NCI-H1092 (cell line): ENCODE measurements around the gene BLID.
A peak's percentile ranks its signal among the peaks of the same experiment; 100 is the strongest.

Source experiments
- DNase-seq: peaks from one replicate; lab custom pipeline; 2025; lab: John Stamatoyannopoulos, UW

BLID gene

GRCh38 chr11:122115524-122116379, at the start of gene BLID:
Gene BLID, minus strand, starts transcription at chr11:122116215. Its CDS starts 293 bp downstream, at chr11:122115922.
- no peak for DNase-seq

DNA sequence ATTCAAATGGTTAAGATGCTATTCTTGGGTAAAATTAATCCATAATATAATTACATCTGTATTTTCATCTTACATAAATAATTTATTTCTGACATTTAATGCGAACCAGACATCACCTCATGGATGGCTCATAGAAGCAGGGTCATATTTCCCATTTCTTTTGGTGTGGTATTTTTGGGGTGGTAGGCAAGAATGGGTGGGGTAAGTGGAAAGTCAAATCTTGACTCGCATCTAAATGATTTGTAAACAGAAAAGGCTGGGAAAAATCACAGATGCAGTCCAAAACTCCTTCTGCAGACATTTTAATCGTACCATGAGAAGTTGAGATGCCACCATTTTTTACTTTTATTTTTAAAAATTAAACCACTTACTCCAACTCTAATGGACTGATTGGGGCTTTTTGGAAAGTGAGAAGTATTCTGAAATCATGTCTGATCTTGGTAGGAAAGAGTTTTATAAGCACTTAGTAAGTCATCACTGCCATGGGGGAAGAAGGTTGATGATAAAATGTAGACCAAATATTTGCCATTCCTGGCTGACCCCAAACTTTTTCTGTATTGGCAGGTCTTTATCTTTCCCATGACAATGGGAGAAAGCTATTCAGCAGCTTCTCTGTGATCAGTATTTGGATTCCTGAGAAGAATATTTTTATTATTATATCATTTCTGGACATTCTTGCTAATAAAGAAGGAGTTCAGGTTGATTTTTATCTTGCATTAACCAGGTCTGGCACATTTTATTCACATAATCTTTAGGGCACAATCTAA, 47.2 kb upstream of the BLID start:
- DNase-seq, result no peak

- no peak for DNase-seq
Measured at GRCh38 chr11:122162095-122162494, 46.1 kb upstream of the BLID start.

DNA sequence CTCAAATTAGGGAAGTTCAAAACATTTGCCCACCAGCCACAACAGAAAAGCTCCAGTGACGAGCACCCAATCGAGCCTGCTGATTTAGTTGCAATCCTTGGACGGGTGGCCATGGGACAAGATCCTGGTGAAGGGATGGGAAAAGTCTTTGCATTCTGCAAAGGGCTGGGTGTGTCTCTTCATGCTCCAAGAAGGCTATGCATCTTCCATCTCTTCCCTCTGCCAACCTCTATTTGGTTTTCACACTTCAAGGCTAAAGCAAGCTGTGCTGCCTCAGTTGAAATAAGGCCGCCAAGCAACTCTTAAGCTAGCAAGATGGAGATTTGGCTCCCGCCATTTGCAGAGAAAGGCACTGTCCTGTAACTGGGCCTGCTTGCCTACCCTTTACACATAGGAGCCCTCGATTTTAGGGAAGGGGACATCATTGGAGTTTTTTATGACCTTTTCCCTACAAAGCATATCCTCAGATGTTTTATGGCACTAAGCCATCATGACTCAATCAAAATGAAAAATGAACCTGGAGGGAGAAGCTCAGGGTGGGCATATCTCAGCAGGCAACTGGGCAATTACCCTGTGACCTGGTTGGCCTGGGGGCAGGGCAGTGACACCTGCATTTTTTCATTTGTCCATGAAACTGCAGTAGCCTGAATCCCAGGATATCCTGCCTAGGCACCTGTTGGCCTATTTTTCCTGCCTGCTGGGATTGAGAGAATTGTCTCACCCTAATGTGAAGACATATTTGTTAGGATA, 45.0 kb upstream of the BLID start:
- DNase-seq, result no peak

DNA sequence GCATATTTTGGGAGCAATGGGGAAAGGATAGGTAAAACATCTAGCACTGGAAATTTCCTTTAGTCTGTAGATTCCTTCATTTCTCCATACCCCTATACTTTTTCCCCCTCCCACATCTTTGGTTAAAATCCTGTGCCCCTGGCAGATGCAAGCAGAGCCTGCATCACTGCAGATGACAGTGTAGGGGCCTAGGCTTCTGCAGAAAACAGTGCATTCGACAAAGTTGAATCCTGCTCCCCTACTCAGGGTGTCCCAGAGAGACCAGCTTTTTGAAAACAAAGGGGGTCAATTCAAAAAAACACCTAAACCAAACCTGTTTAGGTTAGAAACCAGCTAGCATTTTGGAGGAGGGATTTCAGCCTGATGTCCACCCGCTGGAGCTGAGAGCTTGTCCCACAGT, 43.8 kb upstream of the BLID start:
- DNase-seq, result no peak

DNA sequence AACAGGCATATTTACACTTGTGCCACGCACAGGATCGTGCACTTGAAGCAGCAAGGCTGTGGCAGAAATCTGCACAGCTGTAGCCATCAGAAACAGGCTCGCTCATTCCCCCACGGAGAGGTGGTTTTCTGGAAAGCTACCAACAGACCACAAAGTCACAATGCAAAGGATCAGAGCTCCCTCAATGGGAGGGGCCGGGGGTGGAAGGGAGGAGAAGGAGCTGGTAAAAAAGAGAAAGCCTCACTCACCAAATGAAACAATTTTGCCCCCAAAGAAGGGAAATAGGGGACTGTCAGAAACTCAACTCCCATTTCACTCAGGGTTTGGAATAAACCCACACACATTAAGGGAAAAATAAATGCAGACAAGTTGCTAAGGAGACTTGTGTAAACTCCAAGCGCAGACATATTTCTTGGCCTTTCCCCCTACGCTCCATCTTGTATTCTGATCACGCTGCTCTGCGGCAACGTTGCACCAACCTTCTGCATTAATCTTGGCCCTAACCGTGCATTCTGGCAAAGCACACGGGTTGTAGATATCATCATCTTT, 43.2 kb upstream of the BLID start:
- DNase-seq, result peak; percentile 85

DNA sequence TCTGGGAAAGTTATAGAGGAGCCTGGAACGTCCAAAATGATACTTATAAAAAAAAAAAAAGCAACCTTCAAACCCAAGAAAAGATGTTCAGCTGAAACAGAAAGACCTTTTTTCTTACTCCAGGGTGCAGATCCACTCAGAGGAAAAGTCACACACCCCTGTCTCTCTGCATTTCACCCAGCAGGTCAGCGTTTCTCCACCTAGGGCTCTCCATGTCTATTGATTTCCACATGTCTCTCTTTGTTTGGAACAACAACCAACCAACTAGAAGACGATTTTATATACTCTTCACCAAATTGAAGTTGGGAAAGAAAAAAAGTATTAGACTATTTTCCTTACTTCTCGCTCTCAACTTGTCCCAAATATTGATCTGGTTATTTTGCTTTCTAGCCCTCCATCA, 42.2 kb upstream of the BLID start:
- peak; percentile 21 for DNase-seq

DNA sequence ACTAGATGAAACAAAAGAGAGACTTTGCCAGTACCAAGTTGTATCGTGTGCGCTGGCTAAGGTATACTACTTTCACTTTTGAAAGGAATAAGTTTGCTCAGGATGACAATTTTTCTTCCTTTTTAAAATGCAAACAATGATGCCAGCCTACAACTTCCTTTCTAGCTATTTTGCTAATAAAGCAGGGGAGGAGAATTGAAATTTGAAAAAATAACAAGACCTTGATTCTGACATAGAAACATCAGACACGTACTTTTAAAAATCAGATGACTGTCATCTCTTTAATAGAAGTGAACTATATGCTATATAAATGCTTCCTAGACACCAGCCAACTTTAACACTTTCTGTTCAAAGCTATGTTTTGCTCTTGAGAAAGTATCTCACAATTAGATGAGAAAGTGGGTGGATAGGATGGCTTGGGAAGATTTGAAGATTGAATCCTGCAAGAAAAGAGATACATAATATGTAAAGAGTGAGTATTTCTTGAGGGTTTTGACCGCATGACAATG, 41.7 kb upstream of the BLID start:
- no peak for DNase-seq

DNA sequence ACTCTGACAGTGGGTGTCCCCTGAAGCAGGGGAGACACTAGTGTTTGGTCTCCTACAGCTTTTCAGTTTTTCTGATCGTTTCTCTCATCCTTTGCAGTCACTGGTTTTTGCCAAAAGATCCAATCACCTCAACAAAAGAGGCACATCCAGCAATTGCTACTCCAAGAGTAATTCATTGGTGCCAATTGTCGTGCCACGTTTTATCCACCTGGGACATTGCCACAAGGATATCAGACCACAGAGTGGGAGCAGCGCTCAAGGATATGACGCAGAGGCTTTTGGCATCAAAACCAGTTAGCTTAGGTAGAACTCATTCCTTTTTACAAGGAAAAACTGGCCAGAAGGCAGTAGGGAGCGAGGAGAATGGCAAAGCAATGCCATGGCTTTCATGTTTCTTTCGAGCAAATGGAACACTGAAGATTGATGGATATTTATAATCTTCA, 40.9 kb upstream of the BLID start:
- peak; percentile 91 for DNase-seq

DNA sequence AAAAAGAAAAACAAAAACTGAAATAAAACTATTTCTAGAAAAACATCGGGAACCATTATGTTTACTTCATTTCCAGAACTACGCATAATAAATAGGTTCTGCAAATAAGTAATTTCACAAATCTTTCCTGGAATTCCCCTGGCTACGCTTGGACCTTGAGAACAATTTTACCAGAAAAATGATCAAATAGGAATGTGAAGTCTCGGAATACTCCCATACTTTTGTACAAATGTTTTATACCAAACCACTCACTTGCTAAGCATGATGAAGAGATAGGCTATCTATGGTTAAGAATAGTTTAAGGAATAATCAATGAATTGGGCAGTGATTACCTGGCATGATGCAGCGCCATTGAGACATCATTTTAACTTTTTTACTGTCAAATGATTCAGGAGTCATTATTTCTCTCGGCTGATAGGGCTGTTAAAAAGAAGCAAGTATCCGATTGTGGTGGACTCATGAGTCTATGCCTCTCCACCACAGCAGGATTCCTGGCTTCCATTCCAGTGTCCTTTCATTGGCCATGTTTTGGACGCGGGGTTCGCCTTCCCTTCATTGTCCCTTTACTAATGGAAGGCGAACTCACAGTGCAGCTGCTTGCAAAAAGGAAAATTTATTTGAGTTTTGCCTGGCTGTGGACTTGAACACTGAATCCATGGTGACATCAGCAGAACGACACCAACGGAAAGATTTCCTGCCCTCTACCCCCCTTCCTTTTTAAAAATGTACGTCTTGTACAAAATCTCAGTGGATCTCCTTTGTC, 39.9 kb upstream of the BLID start:
- DNase-seq, result peak; percentile 61

GRCh38 chr11:122154994-122155393, 39.0 kb upstream of the BLID start:
- no peak for DNase-seq

- no peak for DNase-seq
Measured at GRCh38 chr11:122154227-122154626, 38.2 kb upstream of the BLID start.

- DNase-seq, result no peak
Measured at GRCh38 chr11:122153746-122154145, 37.7 kb upstream of the BLID start.

- no peak for DNase-seq
Measured at GRCh38 chr11:122150216-122151124, 34.5 kb upstream of the BLID start.

DNA sequence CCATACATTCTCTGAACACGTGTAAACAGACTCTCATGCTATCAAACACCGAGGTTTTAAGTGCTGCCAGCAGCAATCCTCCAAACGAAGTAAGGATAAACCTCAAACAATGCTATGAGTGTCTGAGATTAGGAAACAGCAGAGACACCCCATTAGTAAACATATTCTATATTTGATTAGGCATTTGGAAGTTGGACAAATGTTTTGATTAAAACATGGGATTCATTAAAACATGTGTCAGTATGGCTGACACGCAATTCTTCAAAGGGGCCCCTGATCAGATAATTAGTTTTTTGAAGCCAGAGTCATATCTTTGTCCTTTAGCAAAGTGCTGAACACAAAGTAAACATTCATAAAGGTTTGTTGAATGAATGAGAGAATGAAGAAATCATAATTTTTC, 33.2 kb upstream of the BLID start:
- no peak for DNase-seq

GRCh38 chr11:122146475-122146874, 30.5 kb upstream of the BLID start:
- no peak for DNase-seq

DNA sequence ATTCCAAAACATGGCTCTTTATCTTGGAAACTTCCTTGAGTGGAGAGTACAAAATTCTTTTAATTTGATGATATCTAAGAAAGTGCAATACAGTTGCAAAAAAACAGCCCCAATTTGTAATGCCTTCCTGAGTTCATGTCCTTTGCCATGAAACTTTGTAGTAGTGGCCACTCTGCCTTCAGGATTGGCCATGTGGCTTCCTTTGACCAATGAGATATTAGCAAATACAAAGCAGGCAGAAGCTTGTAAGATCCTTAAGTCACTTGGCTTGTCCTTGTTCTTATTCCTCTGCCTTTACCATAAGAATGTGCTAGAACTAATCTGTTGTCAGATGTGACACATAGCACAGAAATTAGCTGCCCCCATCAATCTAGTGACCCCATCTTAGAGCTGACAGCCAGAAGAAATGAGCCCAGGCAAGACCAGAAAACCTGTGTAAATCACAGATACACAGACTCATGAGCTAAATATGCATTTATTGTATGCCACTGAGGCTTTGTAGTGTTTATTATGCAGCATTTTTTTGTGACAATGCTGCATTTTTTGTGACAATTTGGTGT, 29.8 kb upstream of the BLID start:
- DNase-seq, result no peak

GRCh38 chr11:122144752-122145151, 28.7 kb upstream of the BLID start:
- no peak for DNase-seq

GRCh38 chr11:122141725-122142124, 25.7 kb upstream of the BLID start:
- peak; percentile 75 for DNase-seq

DNA sequence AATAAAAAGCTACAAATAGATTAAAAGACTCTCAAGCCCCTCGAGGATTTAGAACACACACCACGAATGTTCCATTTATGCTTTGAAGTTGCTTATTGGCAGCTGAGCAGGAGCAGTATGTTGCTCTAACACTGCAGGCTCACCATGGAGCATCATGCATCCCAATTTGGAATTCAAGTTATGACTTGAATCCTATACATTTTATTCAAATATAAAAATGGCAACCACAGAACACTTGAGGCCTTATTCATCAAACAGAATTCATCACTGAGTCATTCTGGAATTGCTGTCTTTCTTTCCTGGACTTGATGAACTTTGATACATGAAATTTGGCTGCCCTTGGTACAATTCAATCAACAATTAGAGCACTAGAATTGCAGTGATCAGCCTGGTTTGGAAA, 24.5 kb upstream of the BLID start:
- no peak for DNase-seq
